Aorta (tissue), 5 donors: ENCODE measurements around the gene FAM83D. TPM values are rescaled to one million over a fixed set of nuclear protein-coding genes. Genes with fewer than 3 reads are reported as not detected.

Experiments
- ATAC-seq: fragments of 200-7000 bp; cut with Tn5 transposase; one replicate; pipeline ENCODE4 v1.9.1; 2022; ENCODE audit warnings: moderate library complexity; ENCODE audit not compliant: low FRiP score
- DNase-seq, 2 donors: peaks; one replicate each; pipeline ENCODE4 v3.0.0-alpha.2; 2020
- H3K27ac ChIP-seq, 2 donors: one replicate each; pipeline ENCODE4 v1.5.1; 2013; ENCODE audit warnings: low read length in 2 of 2, mild to moderate bottlenecking in 2 of 2, moderate library complexity in 2 of 2, control low read depth in 1 of 2, inconsistent platforms in 1 of 2, low read depth in 1 of 2
- H3K27me3 ChIP-seq, 2 donors: one replicate each; pipeline ENCODE4 v1.6.1; 2013; ENCODE audit warnings: control low read depth in 1 of 2, low read length in 1 of 2, mild to moderate bottlenecking in 1 of 2, moderate library complexity in 1 of 2; ENCODE audit not compliant: insufficient read depth in 2 of 2, control insufficient read depth in 1 of 2
- H3K36me3 ChIP-seq, 2 donors: one replicate each; pipeline ENCODE4 v1.6.1; 2013; ENCODE audit warnings: control low read depth in 1 of 2, low read length in 1 of 2, mild to moderate bottlenecking in 1 of 2; ENCODE audit not compliant: insufficient read depth in 2 of 2, control insufficient read depth in 1 of 2
- H3K4me1 ChIP-seq, 2 donors: one replicate each; pipeline ENCODE4 v1.6.1; 2013; ENCODE audit warnings: low read length in 2 of 2, control low read depth in 1 of 2, mild to moderate bottlenecking in 1 of 2, moderate library complexity in 1 of 2; ENCODE audit not compliant: insufficient read depth in 2 of 2, control insufficient read depth in 1 of 2
- H3K4me3 ChIP-seq, 2 donors: one replicate each; pipeline ENCODE4 v1.5.1; 2013; ENCODE audit warnings: low read length in 2 of 2, control low read depth in 1 of 2, mild to moderate bottlenecking in 1 of 2
- H3K9me3 ChIP-seq: one replicate; pipeline ENCODE4 v1.6.1; 2013; ENCODE audit warnings: mild to moderate bottlenecking, low read length; ENCODE audit not compliant: control insufficient read depth
- WGBS, 2 donors: extraction: QIAGEN DNeasy Blood & Tissue Kit; methylation state at CpG; one replicate each; pipeline ENCODE4 v1.1.7; 2013; 5-methylcytosine and 5-hydroxymethylcytosine counted together
- intact Hi-C, 2 donors: fragments of 100-400 bp; cut with DNase I; formaldehyde crosslinking; loops; one replicate each; pipeline versions ENCODE4 v1.14.2 to v1.15.0; 2022
- polyA plus RNA-seq, 2 donors: library from polyadenylated mRNA; stranded (reverse); fragments of 200-250 nt; gene quantifications; one replicate each; pipeline ENCODE4 v1.2.3, GENCODE V29; 2013
- total RNA-seq, 2 donors: library from RNA; stranded (reverse); fragmentation: NEBNext Ultra II Directional; extraction: Animal tissue kit (Norgen Biotek cat#: 25700); gene quantifications; one replicate each; pipeline ENCODE4 v1.2.1, GENCODE V29; 2021
- donor health status: healthy with polysubstance abuse.
- donor health status: Bipolar disorder and iron deficiency.
- donor health status: DM: no; HTN: no; CAD: no.
- donor health status: DM: no; HTN: no; CAD: no.
- donor health status: DM: yes; HTN: yes; CAD: no.

The FAM83D gene
- total and polyA plus RNA-seq, 4 donors = 1.1 to 6.1 (median 3.1) TPM

GRCh38 chr20:38937978-38938473 lies 11.8 kb downstream of the FAM83D start:
- WGBS, 2 donors = 95% methylated on average over 7 of the region's 7 CpGs

GRCh38 chr20:38939686-38940085 lies 13.5 kb downstream of the FAM83D start:
- Histone ChIP-seq H3K9me3 (no peaks in the 10 kb centered on the region), H3K27ac (no peak overlapping the region), H3K27me3 (no peaks in the 10 kb centered on the region), H3K36me3 (no peaks in the 10 kb centered on the region), H3K4me3 (no peak overlapping the region), H3K4me1 (no peaks in the 10 kb centered on the region)
- intact Hi-C loops = no loop called here
- no peak for DNase-seq
- 96 to 97% methylated on average over 2 of the region's 2 CpGs for WGBS, 2 donors
- no peak for ATAC-seq

More at GRCh38 chr20:38937978-38938473, 11.8 kb downstream of the FAM83D start:
- ATAC-seq (no peak), DNase-seq (no peak)
- Histone ChIP-seq H3K27ac (no peak overlapping the region), H3K4me1 (no peaks in the 10 kb centered on the region), H3K27me3 (no peaks in the 10 kb centered on the region), H3K4me3 (no peak overlapping the region), H3K9me3 (no peaks in the 10 kb centered on the region), H3K36me3 (no peaks in the 10 kb centered on the region)
- intact Hi-C loops = no loop called here

GRCh38 chr20:38940644-38941043 lies 14.4 kb downstream of the FAM83D start:
- Histone ChIP-seq H3K4me1 (no peaks in the 10 kb centered on the region), H3K9me3 (no peaks in the 10 kb centered on the region), H3K27me3 (no peaks in the 10 kb centered on the region), H3K4me3 (no peak overlapping the region), H3K27ac (no peak overlapping the region), H3K36me3 (no peaks in the 10 kb centered on the region)
- 96 to 97% methylated on average over 5 of the region's 5 CpGs for WGBS, 2 donors
- DNase-seq (no peak), ATAC-seq (no peak)
- intact Hi-C loops = no loop called here

GRCh38 chr20:38941726-38942389 lies 15.6 kb downstream of the FAM83D start:
- no peaks in the 10 kb centered on the region for H3K9me3 ChIP-seq
- ATAC-seq (no peak), DNase-seq (no peak)
- H3K27me3 ChIP-seq = no peaks in the 10 kb centered on the region
- WGBS, 2 donors = 94 to 97% methylated on average over 5 of the region's 5 CpGs
- no peak overlapping the region for H3K27ac ChIP-seq
- H3K4me1 ChIP-seq = no peaks in the 10 kb centered on the region
- intact Hi-C loops = no loop called here
- H3K4me3 ChIP-seq = no peak overlapping the region
- H3K36me3 ChIP-seq = no peaks in the 10 kb centered on the region

GRCh38 chr20:38945012-38945411 lies 18.8 kb downstream of the FAM83D start:
- intact Hi-C loops = no loop called here
- no peak overlapping the region for H3K27ac ChIP-seq
- H3K9me3 ChIP-seq = no peaks in the 10 kb centered on the region
- H3K27me3 ChIP-seq = no peaks in the 10 kb centered on the region
- no peaks in the 10 kb centered on the region for H3K4me1 ChIP-seq
- no peaks in the 10 kb centered on the region for H3K36me3 ChIP-seq
- no peak overlapping the region for H3K4me3 ChIP-seq
- DNase-seq (no peak), ATAC-seq (no peak)
- 79 to 94% methylated on average over 3 of the region's 3 CpGs for WGBS, 2 donors

GRCh38 chr20:38946836-38947235 lies 20.6 kb downstream of the FAM83D start:
- H3K4me1 ChIP-seq = no peaks in the 10 kb centered on the region
- H3K9me3 ChIP-seq = no peaks in the 10 kb centered on the region
- no peak overlapping the region for H3K4me3 ChIP-seq
- H3K27ac ChIP-seq = no peak overlapping the region
- DNase-seq = no peak
- ATAC-seq = no peak
- H3K36me3 ChIP-seq = no peaks in the 10 kb centered on the region
- intact Hi-C loops = no loop called here
- 93 to 94% methylated on average over 3 of the region's 3 CpGs for WGBS, 2 donors
- H3K27me3 ChIP-seq = no peaks in the 10 kb centered on the region

- no peaks in the 10 kb centered on the region for H3K27me3 ChIP-seq
- no peaks in the 10 kb centered on the region for H3K4me1 ChIP-seq
- DNase-seq (no peak), ATAC-seq (no peak)
- no peaks in the 10 kb centered on the region for H3K9me3 ChIP-seq
- intact Hi-C loops = no loop called here
- no peak overlapping the region for H3K27ac ChIP-seq
- no peak overlapping the region for H3K4me3 ChIP-seq
- 91 to 95% methylated on average over 7 of the region's 7 CpGs for WGBS, 2 donors
- no peaks in the 10 kb centered on the region for H3K36me3 ChIP-seq
Observed at GRCh38 chr20:38947931-38948362, 21.7 kb downstream of the FAM83D start.

- DNase-seq (no peak), ATAC-seq (no peak)
- Histone ChIP-seq H3K9me3 (no peaks in the 10 kb centered on the region), H3K4me1 (no peaks in the 10 kb centered on the region), H3K4me3 (no peak overlapping the region), H3K36me3 (no peaks in the 10 kb centered on the region), H3K27ac (no peak overlapping the region), H3K27me3 (no peaks in the 10 kb centered on the region)
- 93 to 96% methylated on average over 2 of the region's 2 CpGs for WGBS, 2 donors
- intact Hi-C loops = no loop called here
Observed at GRCh38 chr20:38950254-38950653, 24.0 kb downstream of the FAM83D start.

- intact Hi-C loops = no loop called here
- ATAC-seq (no peak), DNase-seq (no peak)
- WGBS, 2 donors = 98% methylated on average over 9 of the region's 9 CpGs
- no peaks in the 10 kb centered on the region for H3K27me3 ChIP-seq
- H3K9me3 ChIP-seq = no peaks in the 10 kb centered on the region
- H3K27ac ChIP-seq = no peak overlapping the region
- no peak overlapping the region for H3K4me3 ChIP-seq
- no peaks in the 10 kb centered on the region for H3K4me1 ChIP-seq
- no peaks in the 10 kb centered on the region for H3K36me3 ChIP-seq
Observed at GRCh38 chr20:38951611-38952010, 25.4 kb downstream of the FAM83D start.
